GM12891 (cell line): ENCODE results near the gene MLH3.

Source experiments
- PAX5 ChIP-seq: IDR thresholded peaks from 2 replicates; pipeline ENCODE4 v1.6.1; 2011; ENCODE audit warnings: low read length, moderate library complexity, mild to moderate bottlenecking; ENCODE audit not compliant: insufficient read depth, severe bottlenecking
- POLR2A ChIP-seq: IDR thresholded peaks from 2 replicates; pipeline ENCODE4 v1.6.1; 2011; ENCODE audit warnings: low read depth, low read length, control low read depth
- POLR2AphosphoS5 ChIP-seq: IDR thresholded peaks from 2 replicates; pipeline ENCODE4 v1.6.1; 2011; ENCODE audit warnings: low read depth, low read length, control low read depth
- POU2F2 ChIP-seq: IDR thresholded peaks from 2 replicates; pipeline ENCODE4 v1.6.1; 2011; ENCODE audit warnings: low read depth, mild to moderate bottlenecking, control low read depth, low read length, moderate library complexity
- SPI1 ChIP-seq: IDR thresholded peaks from 2 replicates; pipeline ENCODE4 v1.6.1; 2011; ENCODE audit warnings: low read depth, low read length, control low read depth
- TAF1 ChIP-seq: IDR thresholded peaks from 2 replicates; pipeline ENCODE4 v1.6.1; 2011; ENCODE audit warnings: low read depth, low read length, control low read depth

GRCh38 chr14:75094896-75095295 lies 43.6 kb upstream of the MLH3 start:
- TF ChIP-seq POLR2AphosphoS5 (no peak), POLR2A (no peak), TAF1 (no peak), SPI1 (no peak), PAX5 (no peak), POU2F2 (no peak)
